HG02798 (cell line): ENCODE results near the gene ME2.
A peak's percentile ranks its signal among the peaks of the same experiment; 100 is the strongest.
"Not testable (repeated sequence)": the region's sequence is repeated elsewhere in the genome, so short reads cannot be mapped to it uniquely, and the experiment has no call there.

Source experiments
- ATAC-seq: cut with Tn5 transposase; IDR thresholded peaks from one replicate; pipeline ENCODE4 v1.9.1; 2021; ENCODE audit warnings: mild to moderate bottlenecking; ENCODE audit not compliant: unreplicated experiment, poor library complexity

The ME2 gene

GRCh38 chr18:50967714-50968661 lies 89.1 kb downstream of the ME2 start, which contains the start of gene ELAC1:
TSS of gene ELAC1 (plus strand) at chr18:50968040. CDS start at chr18:50974405, 6,365 bp downstream.
- peak; percentile 97 for ATAC-seq

GRCh38 chr18:50969448-50969847 lies 90.5 kb downstream of the ME2 start:
- ATAC-seq = no peak

GRCh38 chr18:50970006-50970405 lies 91.1 kb downstream of the ME2 start:
- ATAC-seq = no peak

- not testable (repeated sequence) for ATAC-seq
These were observed 93.5 kb downstream of the ME2 start for GRCh38 chr18:50972404-50972803.

- ATAC-seq = no peak
These were observed 94.6 kb downstream of the ME2 start for GRCh38 chr18:50973367-50974126.

- ATAC-seq = no peak
These were observed 98.3 kb downstream of the ME2 start for GRCh38 chr18:50977037-50977760.

- ATAC-seq = no peak
These were observed 102.5 kb downstream of the ME2 start for GRCh38 chr18:50981381-50981780.

GRCh38 chr18:50982086-50982801 lies 103.3 kb downstream of the ME2 start:
- ATAC-seq = no peak

- ATAC-seq = no peak
These were observed 103.9 kb downstream of the ME2 start for GRCh38 chr18:50982802-50983179.

GRCh38 chr18:50986360-50987087 lies 107.6 kb downstream of the ME2 start:
- no peak for ATAC-seq

- no peak for ATAC-seq
These were observed 108.3 kb downstream of the ME2 start for GRCh38 chr18:50987261-50987660.

GRCh38 chr18:50989711-50990110 lies 110.8 kb downstream of the ME2 start:
- ATAC-seq = no peak

- no peak for ATAC-seq
These were observed 113.4 kb downstream of the ME2 start for GRCh38 chr18:50992351-50992762.

GRCh38 chr18:50994031-50994430 lies 115.1 kb downstream of the ME2 start:
- ATAC-seq = no peak

GRCh38 chr18:51003174-51003573 lies 124.3 kb downstream of the ME2 start:
- not testable (repeated sequence) for ATAC-seq
